GM12891 (cell line): ENCODE results near the gene BAD.

Source experiments
- POLR2A ChIP-seq: IDR thresholded peaks from 2 replicates; pipeline ENCODE4 v1.6.1; 2011; ENCODE audit warnings: low read depth, low read length, control low read depth
- POLR2AphosphoS5 ChIP-seq: IDR thresholded peaks from 2 replicates; pipeline ENCODE4 v1.6.1; 2011; ENCODE audit warnings: low read depth, low read length, control low read depth
- SPI1 ChIP-seq: IDR thresholded peaks from 2 replicates; pipeline ENCODE4 v1.6.1; 2011; ENCODE audit warnings: low read depth, low read length, control low read depth
- TAF1 ChIP-seq: IDR thresholded peaks from 2 replicates; pipeline ENCODE4 v1.6.1; 2011; ENCODE audit warnings: low read depth, low read length, control low read depth

GRCh38 chr11:64245401-64245796 is 39.1 kb downstream of the BAD start:
- TF ChIP-seq POLR2A: no peak
- no peak for TF ChIP-seq TAF1
- TF ChIP-seq SPI1: no peak; the same call in 1 of the 2 replicates
- TF ChIP-seq POLR2AphosphoS5: no peak
